Stimulated activated CD4-positive, alpha-beta T cell treated with anti-CD3 and anti-CD28 coated beads, Interleukin-15, amount 100 ng/mL, for 48 hours (primary cell): ENCODE results near the gene GABRG3.
"Not testable (repeated sequence)": the region's sequence is repeated elsewhere in the genome, so short reads cannot be mapped to it uniquely, and the experiment has no call there.

Experiments used
- DNase-seq, 2 donors: peaks; one replicate each; pipeline ENCODE4 v3.0.0-alpha.2; 2020; ENCODE audit warnings: low read depth in 2 of 2

Gene GABRG3

DNA sequence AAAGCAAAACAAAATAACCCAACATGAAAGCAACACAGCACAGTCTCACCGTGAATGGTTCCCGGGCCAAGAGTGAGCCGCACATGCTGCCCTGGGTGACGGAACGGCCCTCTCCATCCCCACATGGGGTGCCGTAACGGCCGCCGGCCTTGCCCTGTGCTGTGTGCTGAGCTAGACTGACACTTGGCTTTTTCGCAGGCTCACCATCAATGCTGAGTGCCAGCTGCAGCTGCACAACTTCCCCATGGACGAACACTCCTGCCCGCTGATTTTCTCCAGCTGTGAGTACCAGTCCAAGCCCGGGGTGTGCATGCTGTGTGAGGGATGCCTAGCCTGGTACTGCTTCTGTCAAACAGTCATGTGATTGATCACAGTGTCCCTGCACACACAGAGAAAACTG, 357.6 kb downstream of the GABRG3 start:
- DNase-seq, result no peak

DNA sequence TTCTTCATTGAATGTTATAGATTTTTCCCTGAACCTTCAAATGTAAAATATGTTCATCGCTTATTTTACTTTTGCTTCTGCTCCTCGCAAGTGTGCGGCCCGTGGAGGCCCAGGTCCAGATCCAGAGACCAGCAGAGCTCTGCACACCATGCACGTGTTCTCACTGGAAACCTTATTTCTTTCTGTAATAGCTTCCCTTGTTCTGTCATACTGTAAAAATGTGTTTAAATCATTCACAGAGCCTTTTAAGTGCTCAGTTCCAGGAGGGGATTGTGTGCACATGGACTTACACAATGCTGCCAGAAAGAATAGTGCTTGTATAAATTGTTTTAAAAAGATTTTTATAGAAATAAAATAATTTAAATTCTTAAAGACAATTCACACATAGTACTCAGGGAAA, 359.3 kb downstream of the GABRG3 start:
- DNase-seq, result no peak

DNA sequence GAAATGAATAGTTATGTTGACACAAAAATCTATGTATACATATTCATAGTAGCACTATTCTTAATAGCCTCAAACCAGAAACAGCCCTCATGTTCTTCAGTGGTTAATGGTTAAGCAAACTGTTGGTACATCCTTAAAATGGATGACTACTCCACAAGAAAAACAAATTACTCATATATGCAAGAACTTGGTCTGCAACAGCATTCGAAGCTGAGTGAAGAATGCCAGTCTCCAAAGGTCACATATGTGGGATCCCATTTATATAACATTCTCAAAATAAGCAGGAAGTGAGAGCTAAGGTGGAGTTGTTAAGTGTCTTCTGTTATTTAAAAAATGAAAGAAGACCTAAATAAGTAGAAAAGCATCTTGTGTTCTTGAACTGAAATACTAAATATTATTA, 365.7 kb downstream of the GABRG3 start:
- no peak for DNase-seq

DNA sequence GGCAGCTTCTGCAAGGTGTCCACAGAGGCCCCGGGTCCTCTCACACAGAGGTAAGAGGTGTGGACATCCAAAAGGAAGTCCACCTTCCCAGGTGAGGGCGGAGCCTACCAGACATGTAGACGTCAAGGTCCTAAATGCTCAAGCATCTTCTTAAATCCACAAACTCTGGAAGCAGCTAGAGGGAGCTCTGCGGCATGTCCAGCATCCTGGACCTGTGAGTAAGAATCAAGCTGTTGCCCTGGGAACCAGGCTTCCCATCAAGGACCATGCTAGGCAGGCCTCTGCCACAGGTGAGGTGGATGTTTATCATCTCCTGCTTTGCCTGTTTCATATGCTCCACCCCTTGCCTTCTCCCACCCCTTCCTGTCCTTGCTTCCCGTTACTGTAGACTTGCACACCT, 368.2 kb downstream of the GABRG3 start:
- no peak for DNase-seq

DNA sequence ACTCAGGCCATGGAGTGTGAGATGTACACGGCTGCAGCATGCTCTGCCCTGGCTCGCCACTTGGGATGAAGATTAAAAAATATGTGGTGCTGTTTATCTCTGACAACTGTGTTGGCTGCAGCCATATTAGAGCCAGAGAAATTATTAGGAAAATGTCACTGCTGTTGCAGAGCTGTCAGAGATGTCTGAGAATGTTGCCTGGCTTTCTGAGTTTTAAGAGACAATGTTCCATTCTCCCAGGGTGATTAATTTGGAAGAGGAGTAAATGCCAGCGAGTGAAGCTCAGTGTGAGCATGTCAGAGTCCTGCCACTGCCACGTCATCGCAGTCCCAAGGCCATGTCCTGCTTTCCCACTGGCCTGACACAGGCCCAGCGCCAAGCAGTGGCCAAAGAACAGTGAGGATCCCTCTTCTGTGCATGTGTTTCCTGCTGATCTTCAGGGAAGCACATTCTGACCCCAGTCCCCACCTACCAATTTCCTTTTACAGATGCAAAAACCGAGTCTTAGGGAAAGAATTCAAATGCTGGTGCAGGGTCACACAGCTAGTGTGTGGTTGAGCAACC, 370.9 kb downstream of the GABRG3 start:
- no peak for DNase-seq

DNA sequence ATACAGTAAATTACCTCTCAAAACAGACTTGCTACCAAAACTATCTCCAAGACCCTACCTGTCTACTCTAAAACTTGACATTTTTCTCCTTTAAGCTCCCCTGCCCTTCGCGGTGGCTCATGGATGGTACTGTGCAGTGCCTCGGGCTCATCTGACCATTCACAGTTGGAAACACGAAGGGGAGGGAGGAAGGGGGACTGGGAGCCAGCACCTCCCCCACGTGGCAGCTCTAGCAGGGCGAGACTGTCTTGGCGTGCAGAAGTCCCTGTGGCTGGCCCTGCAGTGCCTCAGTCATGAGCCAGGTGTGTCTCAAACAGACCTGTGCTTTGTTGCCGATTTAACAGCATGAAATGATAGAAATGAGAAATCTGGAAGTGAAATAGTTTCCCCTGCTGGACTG, 372.0 kb downstream of the GABRG3 start:
- no peak for DNase-seq

DNA sequence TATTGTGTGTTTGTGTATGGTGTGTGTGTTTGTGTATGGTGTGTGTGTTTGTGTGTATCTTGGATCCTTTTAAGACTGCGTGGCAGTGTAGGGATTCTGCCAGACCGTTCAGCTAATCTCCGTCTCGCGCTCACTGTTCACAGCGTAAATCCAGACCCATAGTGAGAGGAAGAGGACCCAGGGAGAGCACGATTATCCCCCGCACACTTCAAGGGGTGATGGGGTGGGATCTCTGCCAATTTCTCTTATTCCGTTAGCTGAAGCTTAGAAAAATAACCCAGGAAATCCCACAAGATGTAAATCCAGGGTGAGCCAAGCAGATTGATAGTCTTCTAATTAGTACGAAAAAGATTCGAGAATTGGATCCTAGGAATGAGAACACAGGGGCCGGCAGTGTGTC, 381.2 kb downstream of the GABRG3 start:
- DNase-seq, result no peak

DNA sequence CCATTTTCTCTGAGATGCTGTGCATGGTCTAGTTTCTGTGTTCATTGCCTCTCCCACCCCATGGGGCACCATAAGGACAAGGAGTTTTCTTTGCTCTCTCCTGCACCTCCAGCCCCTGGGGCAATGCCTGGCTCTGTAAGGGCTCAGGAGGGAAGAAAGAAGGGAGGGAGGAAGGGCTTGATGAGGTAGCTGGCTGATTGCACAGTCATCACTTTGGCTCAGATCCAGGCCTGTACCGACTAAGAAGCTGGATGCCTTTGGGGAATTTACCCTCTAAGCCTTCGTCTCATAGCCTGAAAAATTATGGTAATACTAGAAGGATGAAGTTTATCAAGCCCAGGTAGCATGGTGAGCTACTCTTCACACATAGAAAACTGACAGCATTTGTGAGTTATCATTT, 382.9 kb downstream of the GABRG3 start:
- no peak for DNase-seq

DNA sequence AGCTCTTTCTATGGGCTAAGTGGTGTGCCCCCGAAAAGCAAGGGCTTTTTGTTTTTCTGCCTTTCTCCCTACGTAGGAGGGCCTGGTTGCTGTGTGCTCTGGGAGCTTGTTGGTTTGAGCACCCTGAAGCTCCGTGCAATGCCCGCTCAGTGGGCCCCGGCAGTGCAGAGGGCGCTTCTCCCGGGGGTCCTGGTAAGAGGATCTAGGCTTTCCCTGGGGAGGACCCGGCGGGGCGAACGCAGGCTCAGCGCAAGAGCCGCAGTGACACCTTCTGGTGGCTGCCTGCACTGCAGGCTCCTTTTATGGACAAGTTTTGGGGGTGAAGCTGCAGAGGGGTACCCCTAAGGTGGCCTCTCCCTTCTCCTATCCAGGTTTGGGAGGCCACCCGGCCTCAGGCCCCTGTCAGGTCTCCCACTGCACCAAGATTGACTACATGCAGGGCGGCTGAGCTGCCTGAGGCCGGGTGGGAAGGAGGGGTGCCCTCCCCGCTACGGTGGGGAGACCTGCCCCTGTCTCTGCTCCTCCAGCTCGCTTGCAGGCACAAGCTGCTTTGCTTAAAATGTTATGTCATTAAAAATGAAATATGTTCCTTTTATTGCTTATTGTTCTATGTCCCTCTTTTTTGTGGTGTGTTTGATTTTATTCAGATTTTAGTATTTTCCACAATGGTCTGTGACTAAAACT, 387.9 kb downstream of the GABRG3 start:
- no peak for DNase-seq

DNA sequence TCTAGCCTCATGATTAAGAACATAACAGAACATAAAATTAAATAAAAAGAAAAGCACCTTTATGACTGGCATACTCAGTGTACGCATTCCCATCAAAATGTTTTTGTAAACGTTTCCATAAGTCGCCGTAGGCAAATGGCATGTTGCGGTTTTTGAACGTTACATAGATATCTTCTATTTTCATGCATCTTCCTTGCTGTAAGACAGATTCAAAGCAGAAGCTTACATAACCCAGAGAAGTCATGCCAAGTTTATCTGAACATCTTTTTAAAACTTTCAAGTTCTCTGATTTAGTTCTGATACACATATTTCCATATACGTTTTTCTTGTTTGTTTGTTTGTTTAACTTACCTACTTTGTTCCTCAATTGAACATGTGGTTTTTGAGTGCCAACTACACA, 388.6 kb downstream of the GABRG3 start:
- no peak for DNase-seq

DNA sequence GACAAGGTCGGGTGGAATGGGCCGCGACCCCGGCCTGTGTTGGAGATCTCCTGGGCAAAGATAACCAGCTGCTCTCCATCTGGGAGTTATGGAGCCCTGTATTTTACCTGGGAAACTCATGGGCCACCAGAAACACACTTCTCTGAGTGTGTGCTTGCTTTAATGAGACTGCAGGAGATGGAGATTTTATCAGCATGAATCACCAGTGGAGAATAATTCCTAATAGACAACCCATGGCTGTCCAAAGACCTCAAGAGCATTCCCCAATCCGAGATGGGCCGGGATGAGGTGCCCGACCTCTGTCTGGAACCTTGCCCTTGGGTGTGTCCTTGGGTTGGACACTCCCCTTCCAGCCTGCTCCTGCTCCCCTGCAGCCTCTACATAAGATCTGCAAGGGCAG, 389.3 kb downstream of the GABRG3 start:
- DNase-seq, result no peak

DNA sequence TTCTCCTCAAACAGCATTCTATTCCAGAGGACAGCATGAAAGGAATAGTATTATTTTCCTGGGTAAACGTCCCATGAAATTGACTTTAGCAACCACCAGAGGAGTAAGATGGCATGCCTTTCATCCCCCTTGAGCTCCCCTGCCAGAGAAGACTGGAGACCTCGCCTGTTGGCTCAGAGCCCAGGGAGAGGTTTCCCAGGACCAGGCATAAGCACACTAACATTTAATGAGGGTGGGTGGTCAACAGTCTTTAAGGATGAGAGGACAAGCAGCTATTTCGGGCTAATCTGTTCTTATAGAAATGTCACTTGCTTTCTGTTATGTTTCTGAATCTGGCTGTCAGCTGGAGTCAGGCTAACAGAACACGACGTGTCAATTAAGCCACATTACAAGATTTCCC, 390.5 kb downstream of the GABRG3 start:
- DNase-seq, result no peak

DNA sequence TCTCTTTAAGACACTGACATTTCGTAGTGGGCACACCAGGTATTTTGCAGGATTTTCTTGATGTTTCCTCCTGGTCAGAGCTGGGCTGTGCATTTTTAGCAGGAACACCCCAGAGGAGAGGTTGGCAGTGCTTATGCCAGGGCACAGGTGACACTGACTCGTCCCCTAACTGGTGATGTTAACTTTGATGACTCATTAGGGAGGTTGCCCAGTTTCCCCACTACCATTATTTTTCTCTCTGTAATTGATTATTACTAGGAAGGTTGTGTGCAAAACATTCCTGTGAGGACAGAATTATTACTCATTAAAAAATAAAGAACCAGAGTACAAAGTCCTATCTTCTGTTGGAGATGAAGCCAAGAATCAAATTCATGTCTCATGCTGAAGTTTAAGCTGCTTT, 394.5 kb downstream of the GABRG3 start:
- no peak for DNase-seq

DNA sequence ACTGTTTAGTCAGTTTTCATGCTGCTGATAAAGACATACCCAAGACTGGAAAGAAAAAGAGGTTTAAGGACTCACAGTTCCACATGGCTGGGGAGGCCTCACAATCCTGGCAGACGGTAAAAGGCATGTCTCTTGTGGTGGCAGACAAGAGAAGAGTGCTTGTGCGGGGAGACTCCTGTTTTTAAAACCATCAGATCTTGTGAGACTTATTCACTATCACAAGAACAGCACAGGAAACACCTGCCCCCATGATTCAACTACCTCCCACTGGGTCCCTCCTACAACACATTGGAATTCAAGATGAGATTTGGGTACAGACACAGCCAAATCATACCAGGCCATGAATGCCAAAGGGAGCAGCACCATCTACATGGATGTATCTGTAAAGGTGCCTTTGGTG, 406.4 kb downstream of the GABRG3 start:
- DNase-seq, result not testable (repeated sequence)

DNA sequence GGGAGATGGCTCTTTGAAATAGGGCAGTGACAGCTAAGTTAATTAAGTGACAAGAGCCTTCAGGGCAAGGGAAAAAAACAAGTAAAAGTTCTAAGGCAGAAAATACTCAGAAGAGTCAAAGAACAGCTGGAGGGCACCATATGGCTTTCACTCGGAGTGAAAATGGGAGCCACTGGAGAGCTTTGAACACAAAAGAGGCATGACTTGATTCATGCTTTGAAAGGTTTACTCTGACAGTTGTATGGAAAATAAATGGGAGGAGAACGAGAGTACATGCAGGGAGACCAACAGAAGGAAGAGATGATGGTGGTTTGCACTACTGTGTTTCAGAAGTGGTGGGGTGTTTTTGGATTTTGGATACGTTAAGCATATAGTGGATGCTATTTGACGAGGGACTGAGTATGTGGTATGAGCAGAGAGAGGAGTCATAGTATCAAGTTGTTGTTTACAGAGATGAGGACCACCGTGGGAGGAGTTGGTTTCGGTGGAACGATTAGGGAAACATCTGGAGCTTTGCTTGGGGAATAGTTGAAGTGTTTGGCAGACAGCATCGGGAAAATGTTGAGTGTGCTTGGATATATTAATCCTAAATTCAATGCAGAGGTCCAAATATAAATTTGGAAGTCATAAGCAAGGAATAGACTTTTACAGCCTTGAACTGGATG, 411.5 kb downstream of the GABRG3 start:
- no peak for DNase-seq

DNA sequence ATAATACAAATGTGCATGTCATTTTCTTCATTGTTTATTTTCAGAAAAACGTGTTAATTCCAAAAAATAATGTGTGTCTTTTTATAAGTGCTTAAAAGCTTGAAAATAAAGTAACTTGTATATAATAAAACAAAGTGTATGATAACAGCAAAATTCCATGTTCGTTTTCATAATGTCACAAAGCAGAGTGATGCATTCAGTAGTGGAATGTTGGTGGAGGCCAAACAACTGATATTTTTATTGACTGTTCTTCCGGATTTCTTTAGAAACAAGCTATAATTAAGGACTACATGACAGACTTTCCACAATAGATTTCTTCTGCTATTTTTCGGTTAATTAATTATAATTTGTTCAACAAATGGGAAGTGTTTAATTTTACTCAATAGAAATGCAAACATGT, 412.7 kb downstream of the GABRG3 start:
- DNase-seq, result no peak

DNA sequence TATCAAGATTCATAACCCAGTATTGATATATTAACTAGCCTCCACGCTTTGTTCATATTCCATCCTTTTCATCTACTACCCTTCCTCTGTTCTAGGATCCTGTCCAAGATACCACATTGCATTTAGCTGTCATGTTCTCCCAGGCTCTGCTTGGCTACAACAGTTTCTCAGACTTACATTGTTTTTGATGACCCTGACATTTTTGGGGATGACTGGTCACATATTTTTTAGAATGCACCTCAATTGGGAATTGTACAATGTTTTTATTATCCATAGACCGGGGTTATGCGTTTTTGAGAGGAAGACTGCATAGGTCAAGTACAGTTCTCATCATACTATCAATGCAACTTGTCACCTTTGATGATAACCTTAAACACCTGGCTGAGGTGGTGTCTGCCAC, 421.2 kb downstream of the GABRG3 start:
- no peak for DNase-seq

DNA sequence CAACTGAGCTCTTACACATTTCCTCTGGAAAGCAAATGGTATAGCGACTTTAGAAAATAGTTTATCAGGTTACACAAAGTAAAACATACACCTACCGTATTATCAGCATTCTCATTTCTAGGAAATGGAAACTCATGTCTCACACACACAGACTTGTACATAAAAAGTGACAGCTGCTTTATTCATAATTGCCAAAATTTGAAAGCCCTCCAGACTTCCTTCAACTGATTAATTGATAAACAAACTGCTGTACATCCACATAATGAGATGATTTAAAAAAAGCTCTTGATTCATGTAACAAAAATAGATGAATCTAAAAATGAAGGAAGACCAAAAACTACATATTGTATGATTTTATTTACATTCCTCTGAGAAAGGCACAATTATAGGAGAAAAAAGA, 425.5 kb downstream of the GABRG3 start:
- no peak for DNase-seq

DNA sequence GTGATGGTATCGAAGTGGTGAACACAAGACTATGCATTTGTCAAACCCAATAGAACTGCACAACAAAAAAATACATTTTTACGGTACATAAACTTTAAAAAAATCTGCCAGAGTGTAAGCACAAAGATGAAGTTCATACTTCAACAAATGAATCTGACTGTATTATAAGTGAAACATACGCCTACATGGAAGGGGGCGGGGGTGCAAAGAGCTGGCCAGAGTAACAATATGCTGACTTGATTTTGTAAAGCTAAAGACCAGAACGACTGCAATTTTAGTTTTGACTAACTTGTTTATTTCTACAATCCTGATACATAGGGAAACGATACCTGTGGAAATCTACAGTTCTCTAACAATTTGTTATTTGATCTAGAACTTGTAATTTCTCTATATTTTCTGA, 426.0 kb downstream of the GABRG3 start:
- DNase-seq, result no peak

DNA sequence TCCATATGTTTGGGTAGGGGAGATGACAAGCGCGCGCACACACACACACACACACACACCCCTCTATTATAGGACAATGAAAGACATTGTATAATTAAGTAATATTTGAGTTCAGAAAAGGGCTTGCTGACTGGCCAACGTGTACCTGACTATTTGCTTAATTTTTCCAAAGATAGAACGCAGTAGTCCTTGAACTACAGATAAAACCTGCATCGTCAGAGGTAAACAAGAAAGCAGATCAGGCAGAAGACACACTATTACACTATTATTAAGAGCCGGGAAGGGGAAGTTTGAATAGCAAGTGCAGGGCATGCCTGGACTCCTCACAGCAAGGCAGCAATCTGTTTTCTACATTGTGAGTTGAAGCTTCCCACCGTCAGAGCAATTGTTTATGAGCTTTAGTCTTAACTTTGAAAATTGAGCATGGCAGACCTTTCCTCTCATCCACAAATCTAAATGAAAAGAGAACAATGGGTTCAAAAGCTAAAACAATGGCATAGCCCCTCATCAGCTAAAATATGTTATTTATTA, 427.7 kb downstream of the GABRG3 start:
- no peak for DNase-seq

DNA sequence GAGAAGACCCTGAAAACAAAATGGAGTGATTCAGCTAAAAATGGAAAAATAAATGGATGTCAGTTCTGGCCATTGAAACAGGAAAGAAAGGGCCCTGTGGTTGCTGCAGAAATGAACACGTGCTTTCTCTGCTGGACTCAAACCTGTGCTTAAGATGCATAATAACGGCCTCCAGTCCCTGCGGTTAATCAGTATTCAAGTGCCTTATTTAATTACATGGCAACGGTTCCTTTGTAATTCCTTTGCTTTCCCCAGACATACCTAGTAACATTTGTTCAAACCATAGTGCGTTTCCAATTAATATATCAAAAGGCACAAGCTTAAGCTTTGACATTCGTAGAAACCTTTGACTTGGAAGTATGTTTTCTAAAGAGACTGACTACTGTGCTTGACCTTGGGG, 428.3 kb downstream of the GABRG3 start:
- DNase-seq, result no peak

DNA sequence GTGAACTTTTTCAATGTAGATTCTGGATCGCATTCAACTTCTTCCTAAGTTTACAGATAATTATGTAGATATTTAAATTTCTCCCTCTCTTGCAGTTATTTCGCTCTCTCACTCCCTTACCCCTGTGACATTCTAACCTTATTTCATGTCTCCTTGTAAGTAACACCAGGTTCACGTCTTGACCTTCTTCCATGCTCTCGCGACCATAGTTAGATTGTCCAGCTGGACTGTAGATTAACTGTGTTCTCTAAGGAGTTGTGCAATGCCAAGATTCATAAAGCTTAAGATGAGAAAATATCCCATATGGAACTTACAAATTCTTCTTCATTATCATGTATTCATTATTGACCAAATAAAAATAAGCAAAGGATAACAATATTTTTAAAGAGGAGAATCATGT, 430.5 kb downstream of the GABRG3 start:
- DNase-seq, result no peak

DNA sequence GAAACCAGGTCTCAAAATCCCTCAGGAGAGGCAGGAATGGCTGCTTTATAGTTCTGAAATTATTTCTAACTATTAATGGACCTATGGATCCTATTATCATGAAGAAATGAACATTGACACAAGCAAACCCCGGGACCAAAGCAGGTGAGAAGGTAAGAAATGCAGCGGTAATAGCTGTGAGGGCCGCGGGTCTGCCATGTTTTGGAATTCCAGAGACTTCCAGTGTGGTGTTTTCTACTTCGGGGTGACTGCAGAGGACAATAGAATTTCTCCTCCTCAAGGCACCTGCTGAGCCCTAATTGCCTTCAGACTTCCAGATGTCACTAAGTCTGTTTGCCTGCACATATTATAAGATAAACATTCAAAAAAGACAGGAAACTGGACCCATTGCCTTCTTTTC, 437.4 kb downstream of the GABRG3 start:
- DNase-seq, result no peak
